HG03103 (cell line): ENCODE measurements around the gene ABT1.

Experiments
- ATAC-seq: cut with Tn5 transposase; IDR thresholded peaks from one replicate; pipeline ENCODE4 v1.9.1; 2021; ENCODE audit warnings: low read depth; ENCODE audit not compliant: unreplicated experiment

The ABT1 gene

DNA sequence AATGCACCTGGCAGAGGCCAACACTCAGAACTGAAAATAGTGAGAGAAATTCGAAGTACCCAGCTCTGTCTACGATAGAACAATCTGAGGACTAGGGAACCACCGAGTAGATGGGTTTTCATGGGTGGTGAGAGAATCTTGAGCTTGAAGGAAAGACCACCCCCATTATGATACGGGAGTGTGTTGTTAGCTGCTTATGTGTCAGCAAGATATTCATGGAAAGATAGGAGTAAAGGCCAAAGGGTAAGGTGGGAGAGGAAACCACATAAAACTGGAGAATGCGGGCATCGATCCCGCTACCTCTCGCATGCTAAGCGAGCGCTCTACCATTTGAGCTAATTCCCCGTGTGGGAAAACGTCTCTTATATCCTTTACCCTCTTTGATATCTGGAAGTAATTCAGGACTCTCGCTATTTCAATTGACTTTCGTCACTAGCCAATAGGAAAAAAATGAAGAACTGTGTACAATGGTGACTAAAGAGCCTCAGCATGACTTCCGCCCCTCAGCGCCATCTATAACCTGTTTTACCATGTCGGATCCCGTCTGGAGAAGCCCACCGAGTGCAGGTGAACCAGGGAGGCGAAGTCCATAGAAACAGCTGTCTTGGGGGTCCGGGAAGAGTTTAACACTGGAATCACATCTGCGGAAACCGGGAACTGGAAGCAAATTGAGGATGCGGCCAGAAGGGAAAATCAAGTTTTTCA is 25.0 kb upstream of the ABT1 start:
- no peak for ATAC-seq

DNA sequence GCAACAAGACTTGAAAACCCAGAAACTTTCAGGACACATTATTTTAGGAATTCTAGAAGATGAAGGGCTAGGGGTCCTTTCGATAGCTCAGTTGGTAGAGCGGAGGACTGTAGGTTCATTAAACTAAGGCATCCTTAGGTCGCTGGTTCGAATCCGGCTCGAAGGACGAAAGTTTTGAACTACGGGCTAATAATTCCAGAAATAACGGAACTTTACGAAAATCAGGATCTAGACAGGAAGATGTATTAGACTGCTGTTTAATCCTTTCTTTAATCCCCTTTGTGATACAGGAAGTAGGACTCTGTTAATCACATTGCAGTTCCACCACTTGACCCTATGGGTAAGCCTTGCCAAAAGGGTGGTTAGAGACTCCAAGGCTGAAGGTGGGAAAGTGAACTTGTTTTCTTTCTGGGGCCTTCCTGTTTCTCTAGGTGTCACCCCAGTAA is 21.2 kb upstream of the ABT1 start:
- ATAC-seq = no peak

DNA sequence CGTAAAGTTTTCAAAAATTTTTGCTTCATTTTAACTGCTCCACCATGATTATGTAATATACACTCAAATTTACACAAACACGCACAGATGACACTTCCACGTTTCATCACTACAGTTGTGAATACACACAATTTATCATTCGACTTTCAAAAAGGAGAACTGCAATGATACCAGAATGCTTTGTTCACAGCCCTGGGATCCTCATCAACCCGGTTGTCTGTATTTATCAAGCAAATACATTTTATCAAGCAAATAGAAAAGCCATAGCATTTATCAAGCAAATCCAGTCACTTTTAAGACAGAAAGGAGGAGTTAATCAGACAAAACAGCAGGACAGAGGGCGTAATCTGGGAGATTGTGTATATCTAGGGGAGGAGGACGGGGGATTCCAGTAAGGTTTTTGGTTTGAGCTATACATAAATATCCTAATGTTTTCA is 20.3 kb upstream of the ABT1 start:
- ATAC-seq = no peak

DNA sequence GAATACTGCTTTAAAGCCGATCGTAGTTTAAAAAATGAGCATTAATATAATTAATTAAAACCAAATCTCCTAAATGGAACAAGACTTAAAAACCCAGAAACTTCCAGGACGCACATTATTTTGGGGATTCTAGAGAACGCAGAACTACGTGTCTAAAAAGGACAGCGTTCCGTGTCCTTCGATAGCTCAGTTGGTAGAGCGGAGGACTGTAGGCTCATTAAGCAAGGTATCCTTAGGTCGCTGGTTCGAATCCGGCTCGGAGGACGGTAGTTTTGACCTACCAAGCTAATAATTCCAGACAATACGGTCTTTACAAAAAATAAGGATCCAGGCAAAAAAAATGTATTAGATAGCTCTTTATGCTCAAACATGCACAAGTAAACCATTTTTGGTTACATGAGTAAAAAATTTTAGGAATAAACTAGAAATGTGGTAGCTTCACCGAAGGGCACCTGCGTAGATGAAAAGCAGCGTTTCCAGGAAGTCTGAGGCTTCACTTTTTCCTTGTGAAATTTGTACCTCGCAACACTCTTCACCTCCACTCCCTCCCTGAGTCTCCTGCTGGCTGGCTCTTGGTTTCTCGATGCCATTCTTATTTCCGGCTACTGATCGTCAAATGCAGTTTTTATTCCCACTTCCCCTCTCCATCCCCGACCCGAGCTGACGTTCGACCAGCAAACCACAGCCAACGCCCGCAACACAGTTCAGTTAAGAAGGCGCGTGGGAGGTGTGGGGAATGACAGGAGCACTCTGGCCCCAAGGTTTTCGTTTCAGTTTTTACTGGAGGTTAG is 19.6 kb upstream of the ABT1 start:
- no peak for ATAC-seq

DNA sequence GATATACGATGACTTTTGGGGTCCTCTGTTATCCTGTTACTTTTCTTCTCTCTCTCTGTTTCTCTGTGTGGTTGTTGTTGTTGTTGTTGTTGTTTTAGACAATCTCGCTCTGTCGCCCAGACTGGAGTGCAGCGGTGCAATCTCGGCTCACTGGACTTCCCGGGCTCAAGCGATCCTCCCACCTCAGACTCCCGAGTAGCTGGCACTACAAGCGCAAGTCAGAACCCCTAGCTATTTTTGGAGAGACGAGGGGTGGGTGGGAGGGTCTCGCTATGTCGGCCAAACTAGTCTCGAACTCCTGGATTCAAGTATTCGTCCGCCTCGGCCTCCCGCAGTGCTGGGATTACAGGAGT is 19.1 kb upstream of the ABT1 start:
- no peak for ATAC-seq

DNA sequence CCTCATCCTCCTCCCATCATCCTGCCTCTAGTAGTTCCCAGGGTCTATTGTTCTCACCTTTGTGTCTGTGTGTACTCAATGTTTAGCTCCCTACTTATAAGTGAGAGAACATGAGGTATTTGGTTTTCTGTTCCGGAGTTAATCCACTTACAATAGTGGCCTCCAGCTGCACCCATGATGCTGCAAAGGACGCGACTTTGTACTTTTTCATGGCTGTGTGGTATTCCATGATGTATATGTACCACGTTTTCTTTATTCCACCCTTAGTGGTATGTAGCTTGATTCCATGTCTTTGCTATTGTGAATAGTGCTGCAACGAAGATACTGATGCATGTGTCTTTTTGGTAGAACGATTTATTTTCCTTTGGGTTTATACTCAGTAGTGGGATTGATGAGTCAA is 18.5 kb upstream of the ABT1 start:
- ATAC-seq = no peak

DNA sequence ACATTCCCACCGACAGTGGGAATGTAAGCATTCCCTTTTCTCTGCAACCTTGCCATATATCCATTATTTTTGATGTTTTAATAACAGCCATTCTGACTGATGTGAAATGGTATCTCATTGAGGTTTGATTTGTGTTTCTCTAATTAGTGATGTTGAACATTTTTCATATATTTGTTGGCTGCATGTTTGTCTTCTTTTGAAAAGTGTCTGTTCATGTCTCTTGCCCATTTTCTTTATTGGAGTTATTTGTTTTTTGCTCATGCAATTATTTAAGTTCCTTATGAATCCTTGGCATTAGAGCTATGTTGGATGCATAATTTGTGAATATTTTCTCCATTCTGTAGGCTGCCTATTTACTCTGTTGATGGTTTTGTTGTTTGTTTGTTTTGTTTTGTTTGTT is 18.0 kb upstream of the ABT1 start:
- ATAC-seq = no peak

DNA sequence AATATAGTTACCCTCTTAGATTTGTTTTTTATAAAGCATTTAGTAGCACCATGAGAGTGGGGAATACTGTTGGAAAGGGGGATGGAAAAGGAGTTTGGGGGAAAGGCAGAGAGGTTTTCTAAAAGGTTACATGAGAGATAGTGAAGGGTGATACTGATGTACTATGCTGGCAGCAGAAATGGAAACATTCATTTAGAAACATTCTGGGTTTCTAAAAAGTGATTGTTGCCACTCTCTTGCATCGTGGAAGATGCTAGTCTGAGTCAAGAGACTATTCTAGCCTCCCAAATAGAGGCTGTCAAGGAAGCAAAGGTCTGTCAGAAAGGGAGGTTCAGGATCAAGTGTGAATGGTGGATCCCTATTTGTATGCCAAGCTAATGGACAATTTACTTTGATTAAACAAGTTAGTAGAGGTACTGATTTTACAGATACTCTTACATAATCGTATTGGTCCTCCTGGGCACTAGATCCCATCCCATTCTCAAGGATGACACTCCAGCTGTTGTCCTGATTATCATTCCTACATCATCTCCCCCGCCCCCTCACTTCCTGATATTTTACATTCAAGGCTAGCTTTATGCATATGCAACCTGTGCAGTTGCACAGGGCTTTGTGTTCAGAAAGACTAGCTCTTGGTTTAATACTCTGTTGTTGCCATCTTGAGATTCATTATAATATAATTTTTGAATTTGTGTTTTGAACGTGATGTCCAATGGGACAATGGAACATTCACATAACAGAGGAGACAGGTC is 15.4 kb upstream of the ABT1 start:
- ATAC-seq = no peak

DNA sequence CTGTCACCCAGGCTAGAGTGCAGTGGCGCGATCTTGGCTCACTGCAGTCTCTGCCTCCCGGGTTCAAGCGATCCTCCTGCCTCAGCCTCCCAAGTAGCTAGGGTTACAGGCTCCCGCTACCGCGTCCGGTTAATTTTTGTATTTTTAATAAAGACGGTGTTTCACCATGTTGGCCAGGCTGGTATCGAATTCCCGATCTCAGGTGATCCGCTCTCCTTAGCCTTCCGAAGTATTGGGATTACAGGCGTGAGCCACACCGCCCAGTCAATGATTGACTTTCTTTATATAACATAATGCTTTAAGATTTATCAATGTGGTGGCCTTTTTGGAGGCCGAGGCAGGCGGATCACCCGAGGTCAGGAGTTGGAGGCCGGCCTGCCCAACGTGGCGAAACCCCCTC is 7.8 kb upstream of the ABT1 start:
- ATAC-seq = no peak

DNA sequence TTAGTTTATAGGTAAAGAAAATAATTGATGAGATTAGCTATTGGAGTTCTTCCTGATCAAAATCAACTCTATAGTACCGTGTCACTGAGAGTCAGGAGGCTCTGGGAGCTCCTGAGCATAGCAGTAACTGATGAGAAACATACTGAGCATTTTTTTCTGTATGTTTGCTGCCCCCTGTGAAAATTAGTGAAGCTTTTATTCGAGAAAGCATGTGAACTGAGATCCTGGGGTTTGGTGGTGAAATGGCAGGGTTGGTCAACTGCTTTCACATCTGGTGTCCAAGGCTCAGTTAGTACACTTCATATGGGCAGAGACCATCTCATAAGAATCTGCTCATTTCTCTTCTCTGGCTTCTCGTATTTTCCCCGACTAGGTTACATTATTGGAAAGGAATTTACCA is 4.1 kb upstream of the ABT1 start:
- no peak for ATAC-seq

DNA sequence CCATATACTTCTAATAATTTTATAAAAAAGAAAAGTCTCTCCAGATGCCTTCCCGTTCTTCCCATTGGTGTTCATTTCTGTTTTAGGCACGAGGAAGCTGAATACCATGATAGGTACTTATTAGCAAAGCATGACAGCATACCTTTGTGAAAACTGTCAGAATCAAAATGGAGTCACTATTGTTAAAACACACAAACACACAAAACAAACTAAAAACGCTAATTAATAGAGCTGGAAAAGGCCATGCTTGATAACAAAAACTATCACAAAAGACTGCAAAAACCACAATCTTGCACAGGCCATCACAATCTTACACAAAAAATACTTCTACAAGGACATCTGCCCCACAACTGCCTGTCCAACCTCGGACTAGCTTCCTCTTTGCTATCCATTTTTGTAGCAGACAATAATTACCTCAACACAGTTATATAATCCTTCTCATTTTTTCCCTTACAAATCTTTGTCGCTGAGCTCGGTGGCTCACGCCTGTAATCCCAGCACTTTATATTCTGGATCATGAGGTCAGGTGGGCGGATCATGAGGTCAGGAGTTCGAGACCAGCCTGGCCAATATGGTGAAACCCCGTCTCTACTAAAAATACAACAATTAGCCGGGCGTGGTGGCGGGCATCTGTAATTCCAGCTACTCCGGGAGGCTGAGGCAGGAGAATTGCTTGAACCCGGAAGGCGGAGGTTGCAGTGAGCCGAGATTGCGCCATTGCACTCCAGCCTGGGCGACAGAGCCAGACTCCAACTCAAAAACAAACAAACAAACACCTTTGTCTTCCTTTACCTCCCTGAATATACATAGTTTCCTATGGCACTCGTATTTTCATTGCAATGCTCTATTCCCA is 3.2 kb upstream of the ABT1 start:
- no peak for ATAC-seq

DNA sequence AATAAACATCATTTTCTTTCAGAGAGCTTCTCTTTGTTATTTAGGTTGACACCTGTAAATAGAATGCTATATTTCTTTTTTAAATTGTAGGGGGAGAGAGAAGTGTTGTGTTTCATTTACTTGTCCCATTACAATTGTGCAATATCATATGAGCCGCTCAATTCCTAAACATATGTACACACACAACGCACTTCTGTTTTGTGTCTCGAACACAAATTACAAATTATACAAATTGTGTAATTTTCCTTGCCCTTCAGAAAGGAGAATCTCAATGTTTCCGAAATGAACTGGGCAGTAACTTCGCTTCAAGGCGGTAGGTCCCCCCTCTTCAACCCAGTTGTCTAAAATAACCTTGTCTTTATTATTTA is 2.6 kb upstream of the ABT1 start:
- ATAC-seq = no peak

DNA sequence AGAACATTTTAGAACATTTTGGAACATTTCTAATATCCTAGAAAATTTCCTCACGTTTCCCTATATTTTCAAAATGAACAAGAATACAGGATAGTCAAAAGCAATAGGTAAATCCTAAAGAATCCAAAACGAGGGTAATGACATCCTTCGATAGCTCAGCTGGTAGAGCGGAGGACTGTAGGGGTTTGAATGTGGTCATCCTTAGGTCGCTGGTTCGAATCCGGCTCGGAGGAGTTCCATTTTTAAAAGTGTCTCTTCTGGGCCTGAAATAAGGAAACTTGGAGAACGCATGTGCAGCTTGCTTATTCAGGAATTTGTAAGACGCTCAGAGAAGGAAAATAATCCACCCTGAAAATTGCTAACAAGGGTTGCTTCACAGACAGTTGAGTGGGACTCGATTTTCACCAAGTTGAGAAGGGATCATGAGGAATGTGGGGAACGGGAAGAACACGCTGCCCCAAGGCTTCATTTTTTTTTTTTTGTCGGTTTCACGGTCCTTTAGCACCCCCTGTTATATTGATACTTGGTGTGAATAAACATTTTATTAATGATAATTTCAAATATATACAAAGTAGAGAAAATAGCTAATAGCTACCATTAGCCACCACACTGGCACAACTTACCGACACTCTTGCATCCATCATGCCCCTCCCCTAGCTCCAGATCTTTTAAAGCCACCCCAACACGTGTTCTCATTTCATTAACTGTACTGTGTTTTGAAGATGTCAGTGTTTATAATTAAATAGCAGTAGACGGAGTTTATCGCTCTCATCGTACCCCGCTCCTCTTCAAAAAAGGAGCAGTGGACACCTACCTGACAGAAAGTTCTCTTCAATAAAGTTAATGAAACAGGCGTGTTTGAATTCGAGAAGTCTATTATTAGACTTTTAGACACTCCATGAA is 1.8 kb upstream of the ABT1 start:
- no peak for ATAC-seq

DNA sequence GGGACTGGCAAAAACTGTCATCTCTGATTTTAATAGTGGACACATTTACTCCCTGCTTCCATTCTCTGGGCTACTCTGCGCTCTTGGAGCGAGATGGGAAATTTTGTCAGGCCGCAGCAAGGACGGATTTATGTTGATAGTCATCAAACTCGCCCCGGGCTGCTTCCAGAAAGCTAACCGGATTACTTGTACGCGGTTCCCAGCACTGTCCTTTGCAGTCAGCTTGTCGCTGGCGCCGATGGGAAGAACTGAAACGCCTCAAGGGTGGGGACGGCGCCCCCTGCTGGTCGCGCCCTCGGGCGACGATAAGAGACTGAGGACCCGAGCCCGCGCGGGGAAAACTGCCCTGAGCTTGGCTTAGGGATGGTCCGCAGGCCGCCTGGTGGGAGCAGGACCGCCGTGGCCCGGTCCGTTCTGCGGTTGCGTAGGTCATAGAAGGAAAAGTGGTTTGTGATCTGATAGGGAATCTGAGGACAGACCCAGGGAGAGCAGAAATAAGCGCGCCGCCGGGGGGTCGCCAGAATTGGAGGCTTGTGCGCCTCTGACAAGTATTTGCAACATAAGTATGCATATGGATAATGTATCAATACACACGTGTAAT is 984 bp upstream of the ABT1 start:
- no peak for ATAC-seq

DNA sequence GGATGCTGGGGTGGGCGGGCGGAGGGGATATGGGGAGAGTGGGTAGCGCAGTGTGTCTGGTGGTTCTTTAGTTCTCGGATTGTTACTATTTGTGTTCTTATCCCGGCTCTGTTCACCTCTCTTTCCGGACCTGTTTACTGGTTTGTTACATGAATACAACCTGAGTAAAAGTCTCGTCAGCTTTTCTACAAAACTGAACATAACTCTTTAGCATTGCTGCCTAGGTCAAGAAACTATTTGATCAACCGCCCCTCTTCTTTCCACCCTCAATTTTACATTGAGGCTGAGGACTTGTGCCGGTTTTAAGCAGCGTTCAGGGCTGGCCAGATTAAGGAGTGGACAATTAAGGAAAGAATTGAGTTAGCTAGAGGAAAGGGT is 625 bp downstream of the ABT1 start:
- ATAC-seq = no peak

DNA sequence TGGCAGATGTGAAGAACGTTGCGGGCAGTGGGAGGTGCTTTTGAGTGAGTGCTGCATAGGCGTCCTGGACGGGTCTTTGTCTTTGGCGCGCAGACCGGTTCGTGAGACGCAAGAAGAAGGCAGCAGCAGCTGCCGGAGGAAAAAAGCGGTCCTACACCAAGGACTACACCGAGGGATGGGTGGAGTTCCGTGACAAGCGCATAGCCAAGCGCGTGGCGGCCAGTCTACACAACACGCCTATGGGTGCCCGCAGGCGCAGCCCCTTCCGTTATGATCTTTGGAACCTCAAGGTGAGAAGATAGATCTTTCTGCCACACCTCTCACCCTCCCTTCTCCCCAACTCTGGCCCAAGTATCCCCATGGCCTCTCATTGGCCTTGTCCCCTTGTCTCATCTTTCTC is 1.1 kb downstream of the ABT1 start:
- ATAC-seq = no peak

DNA sequence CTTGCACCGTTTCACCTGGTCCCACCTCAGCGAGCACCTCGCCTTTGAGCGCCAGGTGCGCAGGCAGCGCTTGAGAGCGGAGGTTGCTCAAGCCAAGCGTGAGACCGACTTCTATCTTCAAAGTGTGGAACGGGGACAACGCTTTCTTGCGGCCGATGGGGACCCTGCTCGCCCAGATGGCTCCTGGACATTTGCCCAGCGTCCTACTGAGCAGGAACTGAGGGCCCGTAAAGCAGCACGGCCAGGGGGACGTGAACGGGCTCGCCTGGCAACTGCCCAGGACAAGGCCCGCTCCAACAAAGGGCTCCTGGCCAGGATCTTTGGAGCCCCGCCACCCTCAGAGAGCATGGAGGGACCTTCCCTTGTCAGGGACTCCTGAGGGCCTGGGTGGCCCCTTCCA is 1.5 kb downstream of the ABT1 start:
- ATAC-seq = no peak

DNA sequence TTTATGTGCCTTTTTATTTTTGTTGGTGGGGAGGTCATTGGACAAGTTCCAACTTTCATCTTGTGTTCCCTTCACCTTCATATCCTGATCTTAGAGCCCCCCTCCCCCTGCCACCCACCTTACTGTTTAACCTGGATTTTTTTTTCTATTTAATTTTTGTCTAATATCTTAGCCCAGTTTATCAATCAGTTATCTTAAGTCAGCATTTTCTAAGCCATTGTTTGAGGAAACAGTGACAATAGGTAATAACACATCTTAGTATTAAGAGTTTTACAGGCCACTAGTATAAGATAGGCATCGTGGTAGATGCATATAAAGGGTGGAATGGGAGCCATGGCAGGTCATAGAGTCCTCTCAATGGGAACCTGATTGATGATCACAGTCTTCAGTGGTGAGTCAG is 2.4 kb downstream of the ABT1 start:
- no peak for ATAC-seq

DNA sequence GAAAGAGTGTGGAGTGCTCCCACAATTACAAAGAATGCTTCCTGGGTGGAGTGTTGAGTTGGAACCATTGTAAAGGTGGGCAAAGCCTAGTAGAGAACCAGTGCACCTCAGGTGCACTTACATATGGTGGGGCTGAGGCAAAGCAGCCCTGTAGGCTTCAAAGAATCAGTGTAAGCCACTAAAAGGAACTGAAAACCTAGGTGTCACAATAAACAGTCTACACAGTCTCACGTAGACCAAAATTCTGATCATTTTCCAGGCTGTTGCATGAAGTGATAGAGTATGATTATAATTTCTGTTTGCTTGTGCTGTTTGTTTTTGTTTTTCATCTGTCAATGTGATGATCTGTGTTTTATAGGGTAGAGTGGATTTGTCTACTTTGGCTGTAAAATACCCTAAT is 2.8 kb downstream of the ABT1 start:
- no peak for ATAC-seq
